GM12878 (cell line): Measurements from ENCODE around the gene WWOX. TPM values are rescaled to one million over a fixed set of nuclear protein-coding genes. Genes with fewer than 3 reads are reported as not detected.

Source experiments
- ATAC-seq: fragments of 200-7000 bp; cut with Tn5 transposase; 3 replicates; pipeline ENCODE4 v1.9.1; 2020; ENCODE audit warnings: mild to moderate bottlenecking, moderate library complexity
- BruUV-seq: library from RNA; stranded (reverse); fragments of 400-500 nt; replicated peaks from 2 replicates; lab custom pipeline; 2021; lab: Mats Ljungman, UMichigan
- CTCF ChIA-PET: fragments of 300-600 bp; sonication (Branson Sonifier 250); formaldehyde crosslinking; extraction: SDS; loops from one replicate; lab custom pipeline; 2021; ENCODE audit warnings: inconsistent platforms; lab: Yijun Ruan, JAX
- POLR2A ChIA-PET: fragments of 350-600 bp; formaldehyde crosslinking; extraction: SDS; loops from one replicate; lab custom pipeline; 2021; ENCODE audit warnings: inconsistent platforms; lab: Charles Lee
- RAD21 ChIA-PET: fragments of 300-600 bp; sonication (Branson Sonifier 250); formaldehyde crosslinking; loops from one replicate; lab custom pipeline; 2023; ENCODE audit warnings: antibody characterized with exemption; ENCODE audit not compliant: unreplicated experiment; lab: Charles Lee
- SMC1A ChIA-PET: fragments of 300-600 bp; sonication (Branson Sonifier 250); formaldehyde crosslinking; loops from one replicate; lab custom pipeline; 2023; ENCODE audit not compliant: unreplicated experiment, uncharacterized antibody; lab: Charles Lee
- DNase-seq: peaks from one replicate; pipeline ENCODE4 v3.0.0-alpha.2; 2011; ENCODE audit warnings: low read depth, low spot score
- FAIRE-seq: peaks from 3 replicates; lab custom pipeline; 2011; peaks lifted over from hg19 to GRCh38; lab: Jason Lieb, UNC
- H2AFZ ChIP-seq: 2 replicates; pipeline ENCODE4 v1.6.0; 2011; ENCODE audit warnings: low read depth, low read length, control low read depth; ENCODE audit not compliant: control insufficient read depth
- H3K27ac ChIP-seq: 2 replicates; pipeline ENCODE4 v1.5.1; 2011; ENCODE audit warnings: control low read depth; ENCODE audit not compliant: control insufficient read depth, insufficient read depth
- H3K27me3 ChIP-seq, 2 experiments: replicated peaks in 1 of 2; 2 replicates each; pipeline versions ENCODE4 v1.6.0 to v1.6.1; 2011; ENCODE audit warnings: low read length in 1 of 2; ENCODE audit not compliant: control insufficient read depth in 2 of 2, insufficient read depth in 2 of 2
- H3K36me3 ChIP-seq, 2 experiments: 2 replicates each; pipeline ENCODE4 v1.5.1; 2011; ENCODE audit warnings: low read length in 1 of 2; ENCODE audit not compliant: control insufficient read depth in 2 of 2, insufficient read depth in 2 of 2
- H3K4me1 ChIP-seq: 2 replicates; pipeline ENCODE4 v1.6.1; 2011; ENCODE audit warnings: mild to moderate bottlenecking, low read length, moderate library complexity, mixed read lengths; ENCODE audit not compliant: control insufficient read depth, insufficient read depth
- H3K4me2 ChIP-seq: 2 replicates; pipeline ENCODE4 v1.6.0; 2011; ENCODE audit warnings: control low read depth; ENCODE audit not compliant: control insufficient read depth, insufficient read depth
- H3K4me3 ChIP-seq: fragments of 200-600 bp; sonication (generic); 2 replicates; pipeline ENCODE4 v1.5.1; 2016
- H3K79me2 ChIP-seq: 2 replicates; pipeline ENCODE4 v1.6.0; 2011; ENCODE audit warnings: low read length; ENCODE audit not compliant: control insufficient read depth, insufficient read depth
- H3K9ac ChIP-seq: 2 replicates; pipeline ENCODE4 v1.8.0; 2011; ENCODE audit warnings: low read length, control low read depth, mixed read lengths; ENCODE audit not compliant: control insufficient read depth, insufficient read depth
- H3K9me3 ChIP-seq: replicated peaks from 3 replicates; pipeline ENCODE4 v1.5.1; 2011; ENCODE audit warnings: mild to moderate bottlenecking, low read length; ENCODE audit not compliant: control insufficient read depth, insufficient read depth
- H4K20me1 ChIP-seq: 2 replicates; pipeline ENCODE4 v1.6.0; 2011; ENCODE audit not compliant: control insufficient read depth, insufficient read depth
- BCL3 ChIP-seq: IDR thresholded peaks from 2 replicates; pipeline ENCODE4 v1.6.1; 2011; ENCODE audit warnings: borderline replicate concordance, low read depth, mild to moderate bottlenecking, moderate library complexity, low read length; ENCODE audit not compliant: insufficient read depth, poor library complexity, severe bottlenecking
- BMI1 ChIP-seq: fragments of 450-650 bp; IDR thresholded peaks from 2 replicates; pipeline ENCODE4 v1.6.1; 2016; ENCODE audit warnings: mild to moderate bottlenecking, moderate library complexity, borderline replicate concordance
- EED ChIP-seq: sonication (generic); IDR thresholded peaks from 2 replicates; pipeline ENCODE4 v1.6.1; 2016; ENCODE audit warnings: antibody characterized with exemption, low read depth
- EGR1 ChIP-seq, 2 experiments: IDR thresholded peaks; 1 replicate in 1 of 2; 2 replicates in 1 of 2; pipeline ENCODE4 v1.6.1; 2011 to 2012; ENCODE audit warnings: low read depth in 2 of 2, low read length in 2 of 2, borderline replicate concordance in 1 of 2, mild to moderate bottlenecking in 1 of 2, moderate library complexity in 1 of 2
- ESRRA ChIP-seq: IDR thresholded peaks from 2 replicates; pipeline ENCODE4 v1.6.1; 2012; ENCODE audit warnings: mild to moderate bottlenecking, low read length, improper control_type of control experiment
- FOXK2 ChIP-seq: fragments of 450-650 bp; IDR thresholded peaks from 2 replicates; pipeline ENCODE4 v1.6.1; 2017; ENCODE audit warnings: mild to moderate bottlenecking, moderate library complexity
- HDAC2 ChIP-seq: fragments of 200-600 bp; sonication (generic); IDR thresholded peaks from 2 replicates; pipeline ENCODE4 v1.6.1; 2017
- IRF3 ChIP-seq: fragments of 450-650 bp; IDR thresholded peaks from 2 replicates; pipeline ENCODE4 v1.6.1; 2014; ENCODE audit warnings: mild to moderate bottlenecking
- NR2C1 ChIP-seq: fragments of 450-650 bp; IDR thresholded peaks from 2 replicates; pipeline ENCODE4 v1.6.1; 2017; ENCODE audit warnings: antibody characterized with exemption, mild to moderate bottlenecking, moderate library complexity
- RB1 ChIP-seq: fragments of 450-650 bp; formaldehyde crosslinking; IDR thresholded peaks from 2 replicates; pipeline ENCODE4 v1.6.1; 2017; ENCODE audit warnings: mild to moderate bottlenecking, borderline replicate concordance
- SIN3A ChIP-seq: IDR thresholded peaks from 2 replicates; pipeline ENCODE4 v1.6.1; 2012; ENCODE audit warnings: low read depth, low read length, improper control_type of control experiment
- SUZ12 ChIP-seq: fragments of 200-600 bp; sonication (generic); IDR thresholded peaks from one replicate; pipeline ENCODE4 v1.6.1; 2018; ENCODE audit warnings: antibody characterized with exemption, mild to moderate bottlenecking; ENCODE audit not compliant: unreplicated experiment
- TAF1 ChIP-seq: IDR thresholded peaks from 2 replicates; pipeline ENCODE4 v1.6.1; 2011; ENCODE audit warnings: mild to moderate bottlenecking, low read depth, low read length, borderline replicate concordance
- TBL1XR1 ChIP-seq: IDR thresholded peaks from 2 replicates; pipeline ENCODE4 v1.6.1; 2012; ENCODE audit warnings: low read depth, low read length, improper control_type of control experiment
- TCF12 ChIP-seq: IDR thresholded peaks from 2 replicates; pipeline ENCODE4 v1.6.1; 2011; ENCODE audit warnings: low read depth, mild to moderate bottlenecking, low read length
- WRNIP1 ChIP-seq: IDR thresholded peaks from 2 replicates; pipeline ENCODE4 v1.6.1; 2011; ENCODE audit warnings: low read depth, low read length, improper control_type of control experiment, borderline replicate concordance
- ZBED1 ChIP-seq: IDR thresholded peaks from 2 replicates; pipeline ENCODE4 v1.6.1; 2016; ENCODE audit warnings: borderline replicate concordance
- ZNF622 ChIP-seq: fragments of 450-650 bp; IDR thresholded peaks from 2 replicates; pipeline ENCODE4 v1.6.1; 2017; ENCODE audit warnings: mild to moderate bottlenecking, inconsistent platforms
- WGBS: methylation state at CpG from one replicate; pipeline ENCODE4 v1.1.6; 2016; ENCODE audit warnings: low lambda C conversion rate; ENCODE audit not compliant: insufficient replicate concordance, insufficient coverage; ENCODE audit errors: missing lambda C conversion rate; 5-methylcytosine and 5-hydroxymethylcytosine counted together
- in situ Hi-C: fragments of 300-500 bp; cut with MboI; formaldehyde crosslinking; loops from 9 replicates; pipeline ENCODE4 v1.14.3; 2018; ENCODE audit warnings: mixed read lengths
- intact Hi-C: fragments of 100-400 bp; cut with micrococcal nuclease; formaldehyde crosslinking; loops from one replicate; pipeline ENCODE4 v1.14.2; 2022; ENCODE audit not compliant: unreplicated experiment
- polyA plus RNA-seq, 11 experiments: library from polyadenylated mRNA; depleted of rRNA in 4 of 11; unstranded in 6 of 11; stranded (reverse) in 5 of 11; fragments of >200 nt; fragmentation: Nextera tagmentation in 4 of 11; fragmentation: Illumina TruSeq in 1 of 11; extraction: Ambion mirVana in 4 of 11; extraction: Trizol in 1 of 11; gene quantifications; 1 replicate in 1 of 11; 2 replicates in 10 of 11; pipeline versions ENCODE4 v1.2.1 to v1.2.3, GENCODE V29; 2011 to 2016; ENCODE audit warnings: inconsistent platforms in 2 of 11, missing spikeins in 2 of 11, low read depth in 1 of 11
- total RNA-seq, 4 experiments: library from RNA; depleted of rRNA in 3 of 4; stranded (reverse); fragments of >200 nt in 3 of 4; fragmentation: Illumina TruSeq in 1 of 4; extraction: Trizol in 1 of 4; gene quantifications; 2 replicates each; pipeline versions ENCODE4 v1.2.1 to v1.2.3, GENCODE V29; 2013 to 2021
- TF ChIP-seq, protein P1 (sequence below): fragments of 450-650 bp; IDR thresholded peaks from 2 replicates; pipeline ENCODE4 v1.6.1; 2017; ENCODE audit warnings: borderline replicate concordance

The WWOX gene
- total and polyA plus RNA-seq, 10 of the 15 experiments (the other 5 are each of a cell fraction or from before 2014, with no cell fraction given), result 2.8 to 24.4 (median 17.8) TPM

- TF ChIP-seq BCL3, result no peak
- TF ChIP-seq RB1, result no peak
- TF ChIP-seq EED, result no peak
- no peak for TF ChIP-seq WRNIP1
These were observed 316.9 kb downstream of the WWOX start (continued) for GRCh38 chr16:78416400-78416799.

DNA sequence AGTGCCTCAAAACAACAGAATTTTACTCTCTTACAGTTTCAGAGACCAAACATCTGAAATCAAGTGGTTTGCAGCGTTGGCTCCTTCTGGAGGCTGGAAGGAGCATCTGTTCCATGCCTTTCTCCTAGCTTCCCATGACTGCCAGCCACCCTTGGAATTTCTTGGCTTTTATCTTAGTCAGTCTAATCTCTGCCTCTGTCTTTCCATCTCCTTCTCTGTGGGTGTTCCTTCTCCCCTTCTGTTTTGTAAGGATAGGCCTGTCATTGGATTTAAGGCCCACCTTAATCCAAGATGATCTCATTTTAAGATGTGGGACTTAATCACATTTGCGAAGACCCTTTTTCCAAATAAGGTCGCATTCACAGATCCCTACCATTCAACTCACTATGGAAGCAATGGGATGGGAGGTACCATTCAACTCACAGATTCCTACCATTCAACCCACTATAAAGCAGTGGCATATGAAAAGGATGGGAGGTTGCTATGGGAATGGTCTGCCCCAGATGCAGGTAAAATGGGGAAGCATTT is 321.8 kb downstream of the WWOX start:
- in situ Hi-C loops, result no loop called here
- POLR2A ChIA-PET, result no interaction called here

More for the DNA sequence above, 321.8 kb downstream of the WWOX start:
- ChIA-PET CTCF (no interaction called here), SMC1A (no interaction called here), RAD21 (no interaction called here)
- Histone ChIP-seq H3K27me3 (no peaks in the 10 kb centered on the region), H3K79me2 (no peaks in the 10 kb centered on the region), H3K27ac (no peak overlapping the region), H3K4me2 (no peak overlapping the region), H4K20me1 (no peaks in the 10 kb centered on the region), H3K4me1 (no peaks in the 10 kb centered on the region), H3K36me3 (no peaks in the 10 kb centered on the region), H2AFZ (no peak overlapping the region), H3K9me3 (no peaks in the 10 kb centered on the region; the same call in 2 of the 3 replicates), H3K9ac (no peak overlapping the region), H3K4me3 (no peak overlapping the region)
- no peak for ATAC-seq
- intact Hi-C loops, result no loop called here
- no peak for DNase-seq
- 70% methylated on average over 3 of the region's 3 CpGs for WGBS
- no TSS peak for BruUV-seq
- TF ChIP-seq NR2C1 (no peak), EGR1 (IDR thresholded peaks at IDR 0.05; ENCODE audit: borderline replicate concordance in 1 of 2, low read depth in 2 of 2, low read length in 2 of 2) (no peak), BMI1 (no peak), HDAC2 (no peak), TBL1XR1 (no peak), FOXK2 (no peak), TCF12 (no peak), SUZ12 (no peak), SIN3A (no peak), ZNF622 (no peak), TAF1 (no peak), ZBED1 (no peak), IRF3 (no peak), ESRRA (no peak)
- TF ChIP-seq, protein P1, sequence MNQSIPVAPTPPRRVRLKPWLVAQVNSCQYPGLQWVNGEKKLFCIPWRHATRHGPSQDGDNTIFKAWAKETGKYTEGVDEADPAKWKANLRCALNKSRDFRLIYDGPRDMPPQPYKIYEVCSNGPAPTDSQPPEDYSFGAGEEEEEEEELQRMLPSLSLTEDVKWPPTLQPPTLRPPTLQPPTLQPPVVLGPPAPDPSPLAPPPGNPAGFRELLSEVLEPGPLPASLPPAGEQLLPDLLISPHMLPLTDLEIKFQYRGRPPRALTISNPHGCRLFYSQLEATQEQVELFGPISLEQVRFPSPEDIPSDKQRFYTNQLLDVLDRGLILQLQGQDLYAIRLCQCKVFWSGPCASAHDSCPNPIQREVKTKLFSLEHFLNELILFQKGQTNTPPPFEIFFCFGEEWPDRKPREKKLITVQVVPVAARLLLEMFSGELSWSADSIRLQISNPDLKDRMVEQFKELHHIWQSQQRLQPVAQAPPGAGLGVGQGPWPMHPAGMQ, result no peak
- no peak for FAIRE-seq
